ENCODE measurements around the gene NDUFAF4. TPM values are rescaled to one million over a fixed set of nuclear protein-coding genes. Genes with fewer than 3 reads are reported as not detected.

NDUFAF4 gene
- total and polyA plus RNA-seq, 8 donors, result 8.2 to 17.0 (median 12.0) TPM

DNA sequence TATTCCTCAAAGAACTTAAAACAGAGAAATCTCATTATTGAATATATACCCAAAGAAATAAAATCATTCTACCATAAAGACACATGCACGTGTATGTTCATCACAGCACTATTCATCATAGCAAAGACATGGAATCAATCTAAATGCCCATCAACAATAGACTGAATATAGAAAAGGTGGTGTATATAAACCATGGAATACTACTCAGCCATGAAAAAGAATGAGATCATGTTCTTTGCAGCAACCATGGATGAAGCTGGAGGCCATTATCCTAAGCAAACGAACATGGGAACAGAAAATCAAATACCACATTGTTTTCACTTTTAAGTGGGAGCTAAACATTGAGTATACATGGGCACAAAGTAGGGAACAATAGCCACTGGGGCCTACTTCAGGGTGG, 48.1 kb downstream of the NDUFAF4 start:
- DNase-seq (no peak), ATAC-seq (no peak), FAIRE-seq (no peak)
- H3K27me3 ChIP-seq, result peaks cover 0 to 2% (median 0%) of the 10 kb centered on the region in 4 donors
- H3K4me1 ChIP-seq, result no peaks in the 10 kb centered on the region
- no peak overlapping the region for H3K4me3 ChIP-seq
- intact Hi-C loops (cut with DNase I), result no loop called here
- H3K36me3 ChIP-seq, result no peaks in the 10 kb centered on the region
- H3K9me3 ChIP-seq, result no peaks in the 10 kb centered on the region
- no peak for TF ChIP-seq CTCF (IDR thresholded peaks at IDR 0.05)
- WGBS, 2 donors, result 47 to 57% methylated on average over 2 of the region's 2 CpGs
- H3K27ac ChIP-seq, result no peak overlapping the region

DNA sequence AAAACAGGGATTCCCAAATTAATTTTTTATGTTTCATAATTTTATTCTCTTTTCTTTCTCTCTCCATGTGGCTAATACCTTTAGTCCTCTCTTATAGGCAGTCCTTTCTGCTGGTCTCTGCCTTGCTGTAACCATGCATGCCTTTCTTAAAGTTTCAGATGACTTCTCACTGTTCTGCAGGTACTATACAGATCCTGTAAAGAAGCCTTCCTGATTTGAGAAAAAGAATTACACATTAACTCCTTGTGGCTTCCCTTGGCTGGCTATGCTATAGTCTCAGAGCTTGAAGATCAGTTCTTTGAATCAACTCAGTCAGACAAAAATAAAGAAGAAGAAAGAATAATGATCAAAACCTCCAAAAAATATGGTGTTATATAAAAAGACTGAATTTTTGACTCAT, 53.2 kb downstream of the NDUFAF4 start:
- Histone ChIP-seq H3K27me3 (peaks cover 0 to 3% (median 0%) of the 10 kb centered on the region in 4 donors), H3K4me1 (no peaks in the 10 kb centered on the region), H3K36me3 (no peaks in the 10 kb centered on the region), H3K4me3 (no peak overlapping the region), H3K9me3 (no peaks in the 10 kb centered on the region), H3K27ac (no peak overlapping the region)
- no peak for FAIRE-seq
- TF ChIP-seq CTCF (IDR thresholded peaks at IDR 0.05), result no peak
- ATAC-seq, result no peak
- intact Hi-C loops (cut with DNase I), result no loop called here
- DNase-seq, result no peak

DNA sequence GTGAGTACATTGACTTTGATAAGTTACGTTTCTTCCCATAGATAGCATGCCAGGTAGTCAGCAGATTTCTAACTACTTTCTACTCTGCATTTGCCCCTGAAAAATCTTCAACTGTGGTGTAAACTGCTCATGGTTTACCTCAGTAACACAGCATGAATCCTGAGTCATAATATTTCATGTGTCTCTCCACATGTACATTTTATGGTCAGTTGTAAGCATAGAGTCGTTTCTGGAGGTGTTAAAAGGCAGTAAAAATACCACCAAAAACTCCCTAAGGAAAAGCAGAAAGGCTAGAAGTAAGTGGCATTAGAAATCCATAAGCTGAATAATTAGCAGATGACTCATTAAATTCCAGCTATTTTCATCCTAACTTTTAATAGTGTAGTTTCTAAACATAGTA, 56.3 kb downstream of the NDUFAF4 start:
- Histone ChIP-seq H3K27me3 (peaks cover 0 to 3% (median 0%) of the 10 kb centered on the region in 4 donors), H3K4me1 (no peaks in the 10 kb centered on the region), H3K27ac (no peak overlapping the region), H3K9me3 (no peaks in the 10 kb centered on the region), H3K36me3 (no peaks in the 10 kb centered on the region), H3K4me3 (no peak overlapping the region)
- WGBS, 2 donors, result 28 to 38% methylated on average over 2 of the region's 2 CpGs
- no peak for ATAC-seq
- no peak for TF ChIP-seq CTCF (IDR thresholded peaks at IDR 0.05)
- no peak for FAIRE-seq
- no peak for DNase-seq
- intact Hi-C loops (cut with DNase I), result no loop called here

Other genes starting within 250 kb of the NDUFAF4 start
- gene GPR63, start 60.4 kb downstream of the NDUFAF4 start, total RNA-seq, result 1 to 10 TPM in 3 of 6 donors, under 1 TPM in 3; 0.69 to 1.4 (median 1.1) TPM
- under 1 TPM; 0.42 to 0.82 TPM for gene GPR63, start 60.4 kb downstream of the NDUFAF4 start, polyA plus RNA-seq
- 1 to 10 TPM in 1 of 6 donors, under 1 TPM in 5; 0.37 to 1.3 (median 0.43) TPM for gene KLHL32, start 26.8 kb upstream of the NDUFAF4 start, total RNA-seq
- 1 to 10 TPM in 1 of 2 donors, under 1 TPM in 1; 0.49 to 1.2 TPM for gene KLHL32, start 26.8 kb upstream of the NDUFAF4 start, polyA plus RNA-seq

Measured in pancreas (tissue), 10 donors.